Measurements from ENCODE around the gene MTHFD1L.
"Not testable (repeated sequence)": the region's sequence is repeated elsewhere in the genome, so short reads cannot be mapped to it uniquely, and the experiment has no call there.

Gene MTHFD1L

GRCh38 chr6:151036869-151037680, 171.6 kb downstream of the MTHFD1L start:
- TF ChIP-seq CTCF (IDR thresholded peaks at IDR 0.05; ENCODE audit: poor library complexity, severe bottlenecking), result no peak
- H3K27me3 ChIP-seq (ENCODE audit: insufficient read depth, poor library complexity, severe bottlenecking), result no peaks in the 10 kb centered on the region
- H3K9me3 ChIP-seq (ENCODE audit: severe bottlenecking), result no peaks in the 10 kb centered on the region
- peaks cover 37% of the 10 kb centered on the region for H3K4me1 ChIP-seq (ENCODE audit: insufficient read depth, poor library complexity, severe bottlenecking)
- peak overlapping the region; percentile 90 for H3K27ac ChIP-seq (ENCODE audit: poor library complexity, severe bottlenecking)
- peaks cover 21% of the 10 kb centered on the region for H3K36me3 ChIP-seq (ENCODE audit: low read depth)
- no peak for ATAC-seq (ENCODE audit: low read depth)
- H3K4me3 ChIP-seq (ENCODE audit: severe bottlenecking), result no peak overlapping the region
- no peak for DNase-seq (ENCODE audit: low spot score)

GRCh38 chr6:151038616-151039015, 173.1 kb downstream of the MTHFD1L start:
- no peaks in the 10 kb centered on the region for H3K27me3 ChIP-seq (ENCODE audit: insufficient read depth, poor library complexity, severe bottlenecking)
- ATAC-seq (ENCODE audit: low read depth), result no peak
- DNase-seq (ENCODE audit: low spot score), result no peak
- H3K36me3 ChIP-seq (ENCODE audit: low read depth), result peaks cover 20% of the 10 kb centered on the region
- H3K9me3 ChIP-seq (ENCODE audit: severe bottlenecking), result no peaks in the 10 kb centered on the region
- no peak for TF ChIP-seq CTCF (IDR thresholded peaks at IDR 0.05; ENCODE audit: poor library complexity, severe bottlenecking)
- peaks cover 41% of the 10 kb centered on the region for H3K4me1 ChIP-seq (ENCODE audit: insufficient read depth, poor library complexity, severe bottlenecking)
- H3K4me3 ChIP-seq (ENCODE audit: severe bottlenecking), result no peak overlapping the region
- H3K27ac ChIP-seq (ENCODE audit: poor library complexity, severe bottlenecking), result peak overlapping the region; percentile 90

GRCh38 chr6:151040888-151041521, 175.5 kb downstream of the MTHFD1L start:
- H3K9me3 ChIP-seq (ENCODE audit: severe bottlenecking); H3K27me3 ChIP-seq (ENCODE audit: insufficient read depth, poor library complexity, severe bottlenecking); H3K4me3 ChIP-seq (ENCODE audit: severe bottlenecking): not testable (repeated sequence)
- peak overlapping the region; percentile 87 for H3K27ac ChIP-seq (ENCODE audit: poor library complexity, severe bottlenecking)
- peak; percentile 87 for DNase-seq (ENCODE audit: low spot score)
- peaks cover 12% of the 10 kb centered on the region for H3K36me3 ChIP-seq (ENCODE audit: low read depth)
- peak; percentile 87 for ATAC-seq (ENCODE audit: low read depth)
- H3K4me1 ChIP-seq (ENCODE audit: insufficient read depth, poor library complexity, severe bottlenecking), result peaks cover 49% of the 10 kb centered on the region

- Histone ChIP-seq H3K36me3 (ENCODE audit: low read depth) (peaks cover 14% of the 10 kb centered on the region), H3K27me3 (ENCODE audit: insufficient read depth, poor library complexity, severe bottlenecking) (no peaks in the 10 kb centered on the region), H3K9me3 (ENCODE audit: severe bottlenecking) (no peaks in the 10 kb centered on the region), H3K4me3 (ENCODE audit: severe bottlenecking) (no peak overlapping the region), H3K4me1 (ENCODE audit: insufficient read depth, poor library complexity, severe bottlenecking) (peaks cover 47% of the 10 kb centered on the region), H3K27ac (ENCODE audit: poor library complexity, severe bottlenecking) (peak overlapping the region; percentile 87)
- TF ChIP-seq CTCF (IDR thresholded peaks at IDR 0.05; ENCODE audit: poor library complexity, severe bottlenecking), result no peak
- DNase-seq (ENCODE audit: low spot score) (no peak), ATAC-seq (ENCODE audit: low read depth) (no peak)
Observed at GRCh38 chr6:151041686-151042085, 176.2 kb downstream of the MTHFD1L start.

- H3K27me3 ChIP-seq (ENCODE audit: insufficient read depth, poor library complexity, severe bottlenecking); H3K9me3 ChIP-seq (ENCODE audit: severe bottlenecking); ATAC-seq (ENCODE audit: low read depth); DNase-seq (ENCODE audit: low spot score); H3K4me3 ChIP-seq (ENCODE audit: severe bottlenecking): not testable (repeated sequence)
- Histone ChIP-seq H3K36me3 (ENCODE audit: low read depth) (peaks cover 11% of the 10 kb centered on the region), H3K4me1 (ENCODE audit: insufficient read depth, poor library complexity, severe bottlenecking) (peaks cover 35% of the 10 kb centered on the region), H3K27ac (ENCODE audit: poor library complexity, severe bottlenecking) (peak overlapping the region; percentile 87)
Observed at GRCh38 chr6:151042911-151043330, 177.4 kb downstream of the MTHFD1L start.
